ENCODE data around the gene PDE4D.
"Not testable (repeated sequence)": the region's sequence is repeated elsewhere in the genome, so short reads cannot be mapped to it uniquely, and the experiment has no call there.

The PDE4D gene

DNA sequence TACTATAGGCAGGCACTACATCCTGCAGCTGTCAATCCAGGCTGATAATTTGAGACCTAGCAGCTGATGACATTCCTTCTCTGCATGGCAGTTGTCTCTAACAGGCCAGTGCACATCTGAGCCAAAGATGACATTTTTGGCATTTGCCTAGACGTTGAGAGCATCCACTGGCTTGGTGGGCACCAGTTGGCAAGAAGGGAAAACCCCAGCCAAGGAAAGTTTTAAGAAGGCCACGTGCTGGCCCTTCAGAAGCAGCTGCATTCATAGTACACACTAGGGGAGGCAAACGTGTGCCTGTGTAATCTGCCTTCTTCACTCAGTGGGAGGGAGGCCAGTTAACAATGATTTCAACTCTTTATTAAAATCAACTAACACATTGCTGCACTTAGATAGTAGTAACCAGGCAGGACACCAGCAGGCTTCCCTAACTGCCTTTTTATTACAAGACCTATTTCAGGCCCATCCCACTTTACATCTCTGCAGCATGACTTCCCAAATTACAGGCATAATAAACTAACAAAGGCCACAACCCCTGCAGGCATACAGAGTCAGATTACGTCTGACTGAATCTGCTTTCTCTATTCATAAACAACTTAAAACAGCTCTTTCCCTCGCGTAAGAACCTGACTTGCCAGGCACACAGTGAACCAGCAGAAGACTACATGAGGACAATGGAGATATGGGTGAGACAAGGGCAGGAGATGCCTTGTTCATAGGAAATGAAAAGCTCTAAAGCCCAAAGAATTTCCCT lies 576.3 kb downstream of the PDE4D start:
- no peak for FAIRE-seq

DNA sequence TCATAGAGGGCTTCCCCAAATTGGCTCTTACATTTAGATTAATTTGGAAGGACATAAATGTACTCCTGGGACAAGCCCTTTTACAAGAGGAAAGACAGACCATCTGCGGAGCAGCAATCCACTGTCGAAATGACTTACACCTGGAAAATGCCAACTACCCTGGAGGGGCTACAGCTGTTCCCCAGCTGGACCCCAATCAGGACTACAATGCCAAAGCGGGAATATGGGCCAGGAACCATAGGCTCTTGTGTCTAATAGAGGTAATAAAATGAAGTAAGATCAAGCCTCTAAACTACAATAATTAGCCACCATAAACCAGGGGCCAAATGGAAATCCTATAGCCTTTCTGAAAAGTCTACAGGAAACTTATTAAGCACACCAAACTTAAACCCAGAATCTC lies 581.3 kb downstream of the PDE4D start:
- FAIRE-seq: no peak

GRCh38 chr5:59308685-59309084 lies 584.8 kb downstream of the PDE4D start:
- not testable (repeated sequence) for FAIRE-seq

DNA sequence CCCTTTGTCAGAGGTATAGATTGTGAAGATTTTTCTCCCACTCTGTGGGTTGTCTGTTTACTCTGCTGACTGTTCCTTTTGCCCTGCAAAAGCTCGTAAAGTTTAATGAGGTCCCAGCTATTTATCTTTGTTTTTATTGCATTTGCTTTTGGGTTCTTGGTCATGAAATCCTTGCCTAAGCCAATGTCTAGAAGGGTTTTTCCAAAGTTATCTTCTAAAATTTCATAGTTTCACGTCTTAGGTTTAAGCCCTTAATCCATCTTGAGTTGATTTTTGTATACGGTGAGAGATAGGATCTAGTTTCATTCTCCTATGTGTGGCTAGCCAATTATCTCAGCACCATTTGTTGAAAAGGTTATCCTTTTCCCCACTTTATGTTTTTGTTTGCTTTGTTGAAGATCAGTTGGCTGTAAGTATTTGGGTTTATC lies 590.2 kb downstream of the PDE4D start:
- not testable (repeated sequence) for FAIRE-seq

DNA sequence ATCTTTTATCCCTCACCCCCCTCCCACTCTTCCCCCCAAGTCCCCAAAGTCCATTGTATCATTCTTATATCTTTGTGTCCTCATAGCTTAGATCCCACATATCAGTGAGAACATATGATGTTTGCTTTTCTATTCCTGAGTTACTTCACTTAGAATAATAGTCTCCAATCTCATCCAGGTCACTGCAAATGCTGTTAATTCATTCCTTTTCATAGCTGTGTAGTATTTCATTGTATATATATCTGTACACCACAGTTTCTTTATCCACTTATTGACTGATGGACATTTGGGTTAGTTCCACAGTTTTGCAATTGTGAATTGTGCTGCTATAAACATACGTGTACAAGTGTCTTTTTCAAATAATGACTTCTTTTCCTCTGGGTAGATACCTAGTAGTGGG lies 591.0 kb downstream of the PDE4D start:
- not testable (repeated sequence) for FAIRE-seq

- no peak for FAIRE-seq
Observed at GRCh38 chr5:59301727-59302126, 591.8 kb downstream of the PDE4D start.

GRCh38 chr5:59300930-59301329 lies 592.6 kb downstream of the PDE4D start:
- no peak for FAIRE-seq

- FAIRE-seq: no peak
Observed at GRCh38 chr5:59299006-59299405, 594.5 kb downstream of the PDE4D start.

DNA sequence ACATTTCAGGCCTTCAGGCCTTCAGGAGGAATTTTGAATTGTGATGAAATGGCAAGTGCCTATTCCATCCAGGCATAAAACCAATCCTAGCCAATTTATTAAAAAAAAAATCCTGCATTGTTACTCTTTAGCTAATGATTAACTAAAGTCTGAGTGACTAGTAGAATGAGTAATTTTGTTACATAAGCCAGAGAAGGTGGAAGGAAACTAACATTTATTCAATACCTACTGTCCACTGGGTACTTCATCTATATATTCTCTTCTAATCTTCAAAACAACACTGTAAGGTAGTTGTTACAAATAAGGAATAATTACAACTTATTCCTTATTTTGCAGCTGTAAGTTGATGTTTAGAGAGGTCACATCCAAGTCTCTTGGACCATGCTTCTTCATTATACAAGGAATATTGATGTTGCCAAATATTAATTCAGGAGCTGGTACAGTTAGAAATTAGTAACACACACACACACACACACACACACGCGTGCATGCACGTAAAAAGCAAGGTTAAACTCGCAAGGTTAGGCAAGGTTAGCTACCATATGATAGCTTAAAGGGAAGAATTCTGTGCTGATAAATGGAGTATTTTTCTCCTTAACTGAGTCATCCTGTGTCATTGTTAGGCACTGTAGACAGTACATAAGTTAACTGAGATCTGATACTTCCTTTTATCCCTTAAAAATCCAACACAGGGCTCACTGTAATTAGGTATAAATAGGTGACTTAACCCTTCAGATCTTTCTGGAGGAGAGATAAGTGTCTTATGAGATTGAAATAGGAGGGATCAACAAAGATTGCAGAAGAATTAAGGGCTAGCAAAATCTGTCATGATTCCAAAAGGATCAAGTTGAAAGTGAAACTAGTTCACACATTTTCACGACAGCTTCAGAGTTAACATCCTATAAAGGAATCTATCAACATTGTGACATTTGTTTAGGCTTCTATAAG lies 596.9 kb downstream of the PDE4D start:
- FAIRE-seq: no peak

- FAIRE-seq: no peak
Observed at GRCh38 chr5:59293700-59294099, 599.8 kb downstream of the PDE4D start.

GRCh38 chr5:59291941-59292340 lies 601.6 kb downstream of the PDE4D start:
- no peak for FAIRE-seq

- FAIRE-seq: no peak
Observed at GRCh38 chr5:59287884-59288283, 605.6 kb downstream of the PDE4D start.

DNA sequence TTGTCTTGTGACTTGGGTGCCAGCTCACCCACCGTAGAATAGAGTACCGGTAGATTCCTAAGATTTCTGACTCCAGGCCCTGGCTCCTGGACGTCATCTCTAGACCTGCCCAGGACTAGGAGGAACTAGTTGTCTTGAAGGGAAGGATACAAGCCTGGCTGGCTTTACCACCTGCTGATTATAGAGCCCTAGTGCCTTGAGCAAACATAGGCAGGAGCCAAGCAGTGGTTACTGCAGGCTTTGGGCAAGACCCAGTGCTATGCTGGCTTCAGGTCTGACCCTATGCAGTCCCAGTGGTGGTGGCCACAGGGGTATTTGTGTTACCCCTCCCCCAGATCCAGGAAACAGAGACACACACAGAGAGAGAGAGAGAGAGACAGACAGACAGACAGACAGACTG lies 606.2 kb downstream of the PDE4D start:
- no peak for FAIRE-seq

GRCh38 chr5:59286510-59286909 lies 607.0 kb downstream of the PDE4D start:
- no peak for FAIRE-seq

- no peak for FAIRE-seq
Observed at GRCh38 chr5:59285300-59286016, 608.1 kb downstream of the PDE4D start.

- no peak for FAIRE-seq
Observed at GRCh38 chr5:59282726-59283125, 610.8 kb downstream of the PDE4D start.

GRCh38 chr5:59279979-59280378 lies 613.5 kb downstream of the PDE4D start:
- no peak for FAIRE-seq

DNA sequence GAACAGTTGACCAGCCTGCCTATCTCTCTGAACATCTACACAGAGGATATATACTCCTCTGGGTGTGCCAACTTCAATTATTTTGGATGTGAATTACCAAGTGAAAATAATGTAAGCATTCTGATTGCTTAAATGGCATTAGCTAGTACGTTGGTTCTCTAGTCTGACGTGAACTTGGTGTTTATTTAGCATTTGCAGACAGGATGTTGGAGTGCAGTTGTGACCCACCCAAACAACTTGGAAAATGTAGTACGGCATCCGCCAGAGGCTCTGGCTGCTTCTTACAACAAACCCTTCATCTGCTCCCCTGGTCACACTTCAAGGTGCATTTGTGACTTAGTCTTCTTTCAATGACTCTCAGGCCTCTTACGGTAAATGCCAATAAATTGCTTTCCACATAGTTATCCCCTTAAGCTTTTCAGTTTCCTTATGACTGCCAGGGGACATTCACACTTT lies 616.6 kb downstream of the PDE4D start:
- no peak for FAIRE-seq

DNA sequence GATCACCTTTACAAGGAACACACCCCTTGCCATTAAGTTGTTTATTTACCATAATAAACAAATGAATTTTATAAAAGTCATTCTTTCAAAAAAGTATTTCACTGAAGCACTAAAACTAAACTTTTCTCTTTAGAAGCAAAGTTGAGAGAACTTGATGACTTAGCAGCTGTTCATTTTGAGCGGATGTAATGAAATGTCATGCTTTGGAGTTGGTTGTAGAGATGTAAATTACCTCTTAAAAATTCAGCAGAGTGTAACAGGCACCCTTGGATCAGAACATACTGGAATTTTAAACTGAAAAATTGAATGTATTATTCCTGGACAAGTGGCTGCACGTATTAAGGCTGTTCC lies 617.2 kb downstream of the PDE4D start:
- FAIRE-seq: no peak

- FAIRE-seq: no peak
Observed at GRCh38 chr5:59275510-59276324, 617.8 kb downstream of the PDE4D start.

DNA sequence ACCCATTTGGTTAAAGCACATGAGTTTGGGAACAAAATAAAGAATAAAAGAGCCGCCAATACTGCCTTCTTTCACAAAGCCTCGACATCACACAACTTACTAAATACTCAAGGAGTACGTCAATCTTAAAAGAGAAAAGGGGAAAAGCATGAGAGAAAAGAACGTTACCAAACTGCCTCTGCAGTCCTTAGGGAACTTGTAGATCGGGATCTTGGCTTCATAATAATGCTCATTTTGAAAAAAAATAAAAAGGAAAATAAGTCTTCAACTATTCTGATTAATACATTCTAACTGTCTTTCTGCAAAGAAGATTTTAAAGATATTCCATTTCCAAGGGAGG lies 618.4 kb downstream of the PDE4D start:
- no peak for FAIRE-seq

- FAIRE-seq: no peak
Observed at GRCh38 chr5:59274106-59274636, 619.4 kb downstream of the PDE4D start.

Data from A204.1 (cell line).